Upper lobe of left lung (tissue), 6 donors: ENCODE data around the gene KCNG2. TPM values are rescaled to one million over a fixed set of nuclear protein-coding genes. Genes with fewer than 3 reads are reported as not detected.
A peak's percentile ranks its signal among the peaks of the same experiment; 100 is the strongest.

ENCODE experiments used
- ATAC-seq, 2 donors: fragments of 200-7000 bp; cut with Tn5 transposase; one replicate each; pipeline ENCODE4 v1.9.1; 2022; ENCODE audit warnings: mild to moderate bottlenecking in 2 of 2, moderate library complexity in 2 of 2; ENCODE audit not compliant: low FRiP score in 2 of 2
- DNase-seq, 2 donors: peaks; one replicate each; pipeline ENCODE4 v3.0.0-alpha.2; 2019 to 2020
- H3K27ac ChIP-seq, 4 donors: fragments of 200-600 bp; sonication (generic); one replicate each; pipeline ENCODE4 v1.5.1; 2016 to 2019
- H3K27me3 ChIP-seq, 4 donors: fragments of 200-600 bp; sonication (generic); one replicate each; pipeline ENCODE4 v1.5.1; 2017 to 2019
- H3K36me3 ChIP-seq, 4 donors: fragments of 200-600 bp; sonication (generic); one replicate each; pipeline ENCODE4 v1.5.1; 2016 to 2019
- H3K4me1 ChIP-seq, 4 donors: fragments of 200-600 bp; sonication (generic); one replicate each; pipeline ENCODE4 v1.5.1; 2018 to 2019
- H3K4me3 ChIP-seq, 4 donors: fragments of 200-600 bp; sonication (generic); one replicate each; pipeline ENCODE4 v1.5.1; 2017 to 2019; ENCODE audit warnings: mild to moderate bottlenecking in 2 of 4, moderate library complexity in 1 of 4
- H3K9me3 ChIP-seq, 4 donors: fragments of 200-600 bp; sonication (generic); one replicate each; pipeline ENCODE4 v1.5.1; 2018 to 2019
- CTCF ChIP-seq, 6 experiments: fragments of 450-650 bp in 4 of 6; fragments of 200-600 bp in 2 of 6; sonication (generic) in 2 of 6; IDR thresholded peaks; one replicate each; pipeline ENCODE4 v1.5.1; 2016 to 2019; ENCODE audit warnings: antibody characterized with exemption in 6 of 6
- EP300 ChIP-seq, 4 donors: sonication (generic); formaldehyde crosslinking; IDR thresholded peaks; one replicate each; pipeline ENCODE4 v1.5.1; 2017; ENCODE audit warnings: antibody characterized with exemption in 4 of 4, control low read depth in 2 of 4
- POLR2A ChIP-seq, 4 donors: fragments of 450-650 bp; IDR thresholded peaks; one replicate each; pipeline ENCODE4 v1.5.1; 2016 to 2017; ENCODE audit warnings: antibody characterized with exemption in 4 of 4, mild to moderate bottlenecking in 2 of 4
- POLR2AphosphoS5 ChIP-seq, 2 donors: sonication (generic); formaldehyde crosslinking; IDR thresholded peaks; one replicate each; pipeline ENCODE4 v1.5.1; 2017; ENCODE audit warnings: antibody characterized with exemption in 2 of 2
- WGBS, 2 donors: methylation state at CpG; one replicate each; pipeline ENCODE4 v1.1.5; 2017 to 2018; 5-methylcytosine and 5-hydroxymethylcytosine counted together
- total RNA-seq, 6 donors: library from RNA; depleted of rRNA in 4 of 6; stranded (reverse); fragments of >200 nt in 4 of 6; gene quantifications; one replicate each; pipeline versions ENCODE4 v1.1.0 to v1.2.1, GENCODE V29; 2016 to 2021
- donor health status: DM: no; HTN: no; CAD: no; lungs with moderate emphysema.
- donor health status: DM: no; HTN: yes; CAD: no; lungs with severe emphysema.

KCNG2 gene
- total RNA-seq, 6 donors from 2014 or later = 0.49 to 1.1 (median 0.73) TPM; not detected in 2

DNA sequence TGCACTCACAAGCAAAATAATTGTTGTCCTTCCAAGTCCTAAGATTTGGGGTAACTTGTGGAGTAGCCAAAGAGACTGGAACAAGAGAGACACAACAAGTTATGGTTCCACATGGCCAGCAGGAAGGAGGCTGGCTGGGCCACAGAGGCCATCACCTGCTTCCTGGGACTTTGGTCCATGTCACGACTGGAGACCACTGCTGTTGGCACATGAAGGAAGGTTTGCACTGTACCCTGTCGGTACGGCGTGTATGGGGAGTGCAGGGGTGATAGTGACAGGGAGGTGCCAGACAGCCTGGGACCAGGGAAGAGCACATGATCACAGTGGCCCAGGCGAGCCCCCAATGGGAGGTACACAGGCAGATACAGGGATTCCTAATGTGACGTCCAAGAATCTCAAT, 138.2 kb downstream of the KCNG2 start:
- Histone ChIP-seq H3K4me1 (peaks cover 3 to 22% (median 11%) of the 10 kb centered on the region in 4 donors), H3K27ac (no peak overlapping the region), H3K36me3 (peaks cover 0 to 68% (median 15%) of the 10 kb centered on the region in 4 donors), H3K27me3 (no peaks in the 10 kb centered on the region), H3K9me3 (peaks cover 8 to 26% (median 13%) of the 10 kb centered on the region in 4 donors), H3K4me3 (no peak overlapping the region)
- TF ChIP-seq POLR2AphosphoS5 (IDR thresholded peaks at IDR 0.05) (no peak), EP300 (IDR thresholded peaks at IDR 0.05) (no peak), CTCF (IDR thresholded peaks at IDR 0.05) (no peak), POLR2A (IDR thresholded peaks at IDR 0.05) (no peak)
- WGBS, 2 donors = 98 to 99% methylated on average over 6 of the region's 6 CpGs
- no peak for ATAC-seq
- DNase-seq = peak in 1 of 2 donors; percentile 9

- Histone ChIP-seq H3K27ac (no peak overlapping the region), H3K4me1 (peaks cover 3 to 25% (median 11%) of the 10 kb centered on the region in 4 donors), H3K4me3 (no peak overlapping the region), H3K27me3 (no peaks in the 10 kb centered on the region), H3K36me3 (peaks cover 0 to 73% (median 19%) of the 10 kb centered on the region in 4 donors), H3K9me3 (peaks cover 8 to 26% (median 12%) of the 10 kb centered on the region in 4 donors)
- 94 to 96% methylated on average over 12 of the region's 12 CpGs for WGBS, 2 donors
- DNase-seq = peak in 1 of 2 donors; percentile 13
- ATAC-seq = no peak
- TF ChIP-seq CTCF (IDR thresholded peaks at IDR 0.05) (no peak), POLR2AphosphoS5 (IDR thresholded peaks at IDR 0.05) (no peak)
Measured at GRCh38 chr18:79936641-79937040, 138.9 kb downstream of the KCNG2 start.

DNA sequence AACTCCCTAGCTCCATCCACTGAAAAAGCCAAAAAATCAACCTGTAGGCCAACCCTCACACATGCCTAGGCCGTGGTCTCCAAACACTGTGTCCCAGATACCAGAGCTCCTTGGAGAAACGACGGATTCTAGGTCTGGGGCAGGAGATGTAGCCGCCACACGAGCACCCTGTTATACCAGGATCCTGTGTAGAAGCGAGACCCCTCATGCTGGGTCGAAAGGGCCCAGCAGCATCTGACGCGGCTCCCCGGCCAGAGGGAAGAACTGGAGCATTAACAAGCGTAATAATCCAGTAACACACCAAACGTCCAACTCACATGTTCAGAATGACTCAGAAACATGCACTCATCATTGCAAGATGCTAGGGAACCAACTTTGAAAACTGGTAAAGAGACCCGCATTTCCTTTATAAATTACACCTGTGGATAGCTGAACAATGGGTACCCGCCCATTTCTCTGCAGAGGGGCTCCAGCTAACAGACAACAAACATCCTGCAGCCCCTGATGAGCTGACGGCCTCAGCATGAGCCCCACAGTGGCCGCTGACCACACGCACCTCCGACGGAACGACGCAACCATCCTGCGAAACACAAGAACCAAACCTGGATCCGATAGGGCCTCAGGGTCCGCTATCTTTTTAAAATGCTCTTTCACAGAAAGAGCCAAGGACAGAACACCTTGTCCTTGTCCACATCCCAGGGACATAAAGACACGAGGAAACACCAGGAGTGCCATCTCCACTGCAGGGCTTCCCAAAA, 139.5 kb downstream of the KCNG2 start:
- ATAC-seq = no peak
- Histone ChIP-seq H3K9me3 (peaks cover 8 to 26% (median 12%) of the 10 kb centered on the region in 4 donors), H3K36me3 (peaks cover 2 to 77% (median 25%) of the 10 kb centered on the region in 4 donors), H3K27me3 (no peaks in the 10 kb centered on the region), H3K4me3 (no peak overlapping the region), H3K27ac (no peak overlapping the region), H3K4me1 (peaks cover 3 to 25% (median 11%) of the 10 kb centered on the region in 4 donors)
- 96 to 97% methylated on average over 19 to 25 of the region's 25 CpGs for WGBS, 2 donors
- DNase-seq = peak in 1 of 2 donors; percentile 15
- TF ChIP-seq POLR2AphosphoS5 (IDR thresholded peaks at IDR 0.05) = no peak
- no peak for TF ChIP-seq EP300 (IDR thresholded peaks at IDR 0.05)
- no peak for TF ChIP-seq CTCF (IDR thresholded peaks at IDR 0.05)
- TF ChIP-seq POLR2A (IDR thresholded peaks at IDR 0.05) = no peak

- 88 to 93% methylated on average over 7 to 9 of the region's 9 CpGs for WGBS, 2 donors
- Histone ChIP-seq H3K27ac (peak overlapping the region in 3 of 4 donors; percentile 19 to 53 (median 22)), H3K9me3 (peaks cover 3 to 17% (median 6%) of the 10 kb centered on the region in 4 donors), H3K27me3 (no peaks in the 10 kb centered on the region), H3K4me1 (peaks cover 3 to 25% (median 11%) of the 10 kb centered on the region in 4 donors), H3K4me3 (no peak overlapping the region), H3K36me3 (peaks cover 10 to 81% (median 34%) of the 10 kb centered on the region in 4 donors)
- ATAC-seq (no peak), DNase-seq (peak in 1 of 2 donors; percentile 12)
- TF ChIP-seq CTCF (IDR thresholded peaks at IDR 0.05) (no peak), EP300 (IDR thresholded peaks at IDR 0.05) (no peak), POLR2AphosphoS5 (IDR thresholded peaks at IDR 0.05) (no peak), POLR2A (IDR thresholded peaks at IDR 0.05) (no peak)
Measured at GRCh38 chr18:79938196-79938595, 140.5 kb downstream of the KCNG2 start.
